ENCODE data around the gene SSC4D.

DNA sequence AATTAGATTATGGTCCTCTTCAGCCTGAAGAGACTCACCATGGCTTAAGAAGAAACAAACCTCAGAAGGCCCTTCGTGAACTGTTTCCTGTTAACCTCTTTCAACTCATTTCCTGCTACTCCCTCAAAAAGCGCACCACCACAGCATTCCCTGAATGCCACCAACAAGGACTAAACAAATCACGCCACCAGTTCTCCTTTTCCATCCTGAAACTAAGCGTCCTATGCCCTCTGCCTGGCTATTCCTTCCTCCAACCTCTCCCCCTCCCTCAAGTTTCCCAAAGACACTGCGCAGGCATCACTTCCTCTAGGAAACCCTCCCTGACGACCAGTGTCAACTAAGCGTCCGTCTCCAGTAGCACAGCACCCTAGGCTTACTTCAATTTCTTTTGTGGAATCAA, 62.7 kb downstream of the SSC4D start:
- TF ChIP-seq, protein P1, sequence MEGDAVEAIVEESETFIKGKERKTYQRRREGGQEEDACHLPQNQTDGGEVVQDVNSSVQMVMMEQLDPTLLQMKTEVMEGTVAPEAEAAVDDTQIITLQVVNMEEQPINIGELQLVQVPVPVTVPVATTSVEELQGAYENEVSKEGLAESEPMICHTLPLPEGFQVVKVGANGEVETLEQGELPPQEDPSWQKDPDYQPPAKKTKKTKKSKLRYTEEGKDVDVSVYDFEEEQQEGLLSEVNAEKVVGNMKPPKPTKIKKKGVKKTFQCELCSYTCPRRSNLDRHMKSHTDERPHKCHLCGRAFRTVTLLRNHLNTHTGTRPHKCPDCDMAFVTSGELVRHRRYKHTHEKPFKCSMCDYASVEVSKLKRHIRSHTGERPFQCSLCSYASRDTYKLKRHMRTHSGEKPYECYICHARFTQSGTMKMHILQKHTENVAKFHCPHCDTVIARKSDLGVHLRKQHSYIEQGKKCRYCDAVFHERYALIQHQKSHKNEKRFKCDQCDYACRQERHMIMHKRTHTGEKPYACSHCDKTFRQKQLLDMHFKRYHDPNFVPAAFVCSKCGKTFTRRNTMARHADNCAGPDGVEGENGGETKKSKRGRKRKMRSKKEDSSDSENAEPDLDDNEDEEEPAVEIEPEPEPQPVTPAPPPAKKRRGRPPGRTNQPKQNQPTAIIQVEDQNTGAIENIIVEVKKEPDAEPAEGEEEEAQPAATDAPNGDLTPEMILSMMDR (conservative IDR thresholded peaks at IDR 0.05 in 1 of 2, IDR thresholded peaks at IDR 0.05 in 1 of 2; ENCODE audit: low read depth in 1 of 2, low read length in 2 of 2): no peak
- no peak for TF ChIP-seq EZH2 (IDR thresholded peaks at IDR 0.05; ENCODE audit: low read length, missing control alignments)
